GM19043 (cell line): Measurements from ENCODE around the gene UNC5CL.

Experiments used
- ATAC-seq: cut with Tn5 transposase; IDR thresholded peaks from one replicate; pipeline ENCODE4 v1.9.1; 2021; ENCODE audit warnings: low read depth; ENCODE audit not compliant: unreplicated experiment

Gene UNC5CL

GRCh38 chr6:41063884-41064285 lies 24.9 kb upstream of the UNC5CL start:
- no peak for ATAC-seq

GRCh38 chr6:41062056-41062455 lies 23.0 kb upstream of the UNC5CL start:
- no peak for ATAC-seq

- no peak for ATAC-seq
Measured at GRCh38 chr6:41061196-41061726, 22.2 kb upstream of the UNC5CL start.

- ATAC-seq, result no peak
Measured at GRCh38 chr6:41059556-41059955, 20.5 kb upstream of the UNC5CL start.

- no peak for ATAC-seq
Measured at GRCh38 chr6:41058783-41059181, 19.8 kb upstream of the UNC5CL start.

- ATAC-seq, result no peak
Measured at GRCh38 chr6:41056768-41057490, 17.9 kb upstream of the UNC5CL start.

GRCh38 chr6:41055149-41055548 lies 16.1 kb upstream of the UNC5CL start:
- no peak for ATAC-seq

GRCh38 chr6:41054511-41054910 lies 15.5 kb upstream of the UNC5CL start:
- ATAC-seq, result no peak

- no peak for ATAC-seq
Measured at GRCh38 chr6:41053041-41053440, 14.0 kb upstream of the UNC5CL start, which contains the start of gene APOBEC2. TSS of gene APOBEC2 (plus strand) at chr6:41053202. CDS start at chr6:41053348, 146 bp downstream.

GRCh38 chr6:41051873-41052272 lies 12.9 kb upstream of the UNC5CL start:
- ATAC-seq, result no peak

- no peak for ATAC-seq
Measured at GRCh38 chr6:41050536-41050935, 11.5 kb upstream of the UNC5CL start.

- no peak for ATAC-seq
Measured at GRCh38 chr6:41049955-41050354, 10.9 kb upstream of the UNC5CL start.

GRCh38 chr6:41049521-41049920 lies 10.5 kb upstream of the UNC5CL start:
- ATAC-seq, result no peak

GRCh38 chr6:41047745-41048732 lies 9.0 kb upstream of the UNC5CL start:
- no peak for ATAC-seq

- no peak for ATAC-seq
Measured at GRCh38 chr6:41047306-41047705, 8.3 kb upstream of the UNC5CL start.

- ATAC-seq, result no peak
Measured at GRCh38 chr6:41046084-41046483, 7.1 kb upstream of the UNC5CL start.

GRCh38 chr6:41045664-41046063 lies 6.6 kb upstream of the UNC5CL start:
- ATAC-seq, result no peak

- no peak for ATAC-seq
Measured at GRCh38 chr6:41043151-41043550, 4.1 kb upstream of the UNC5CL start.

GRCh38 chr6:41042226-41043055 lies 3.4 kb upstream of the UNC5CL start, which contains the start of gene TSPO2:
TSS of gene TSPO2 (plus strand) at chr6:41042467. CDS start at chr6:41042986, 519 bp downstream.
- no peak for ATAC-seq

- no peak for ATAC-seq
Measured at GRCh38 chr6:41040940-41041536, 2.0 kb upstream of the UNC5CL start.
